Fibroblast of skin of left quadriceps (primary cell): ENCODE data around the gene THEMIS.
"Not testable (repeated sequence)": the region's sequence is repeated elsewhere in the genome, so short reads cannot be mapped to it uniquely, and the experiment has no call there.

ENCODE experiments used
- DNase-seq, 2 experiments: peaks; one replicate each; pipeline ENCODE4 v3.0.0-alpha.2; 2013; ENCODE audit warnings: low read depth in 2 of 2

The THEMIS gene

GRCh38 chr6:127914240-127914639, 13.4 kb upstream of the THEMIS start:
- no peak for DNase-seq

DNA sequence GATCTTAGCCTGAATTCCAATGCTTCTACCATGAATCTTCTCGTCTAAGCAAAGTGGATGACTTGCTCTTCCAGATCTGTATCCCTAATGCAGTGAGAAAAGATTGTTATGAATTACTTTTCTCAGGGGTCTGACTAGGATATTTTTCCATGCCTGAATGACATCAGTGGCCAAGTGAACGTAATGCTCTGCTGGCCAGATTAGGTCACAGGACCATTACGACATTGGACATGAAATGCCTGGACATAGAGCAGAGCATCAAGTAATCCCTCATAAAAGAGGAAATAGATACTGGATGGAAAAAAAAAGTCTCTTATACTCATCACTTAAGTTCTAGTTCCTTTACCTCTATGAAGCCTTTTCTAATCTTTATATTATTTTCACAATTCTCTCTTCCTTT, 12.1 kb upstream of the THEMIS start:
- DNase-seq: no peak

GRCh38 chr6:127907960-127908640, 7.2 kb upstream of the THEMIS start:
- no peak for DNase-seq

- no peak for DNase-seq
These were observed 3.3 kb upstream of the THEMIS start for GRCh38 chr6:127904160-127904559.

GRCh38 chr6:127902933-127903332, 2.1 kb upstream of the THEMIS start:
- DNase-seq: no peak

DNA sequence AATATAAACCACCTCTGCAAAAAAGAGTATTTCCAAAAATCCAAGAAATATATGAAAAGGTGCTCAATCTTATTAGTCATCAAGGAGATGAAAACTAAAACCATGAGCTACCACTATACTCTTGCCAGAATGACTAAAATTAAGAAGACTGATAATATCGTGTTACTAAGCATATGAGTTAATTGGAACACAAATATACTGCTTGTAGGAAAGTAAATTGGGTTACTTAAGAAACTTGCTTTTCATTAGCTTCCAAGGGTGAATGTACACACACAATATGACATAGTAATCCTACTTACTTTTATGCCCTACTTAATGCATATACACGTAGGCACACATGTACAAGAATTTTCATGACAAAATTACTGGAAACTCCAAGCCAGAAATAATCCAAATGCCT, 3.4 kb downstream of the THEMIS start:
- no peak for DNase-seq

GRCh38 chr6:127894051-127894450, 6.8 kb downstream of the THEMIS start:
- no peak for DNase-seq

DNA sequence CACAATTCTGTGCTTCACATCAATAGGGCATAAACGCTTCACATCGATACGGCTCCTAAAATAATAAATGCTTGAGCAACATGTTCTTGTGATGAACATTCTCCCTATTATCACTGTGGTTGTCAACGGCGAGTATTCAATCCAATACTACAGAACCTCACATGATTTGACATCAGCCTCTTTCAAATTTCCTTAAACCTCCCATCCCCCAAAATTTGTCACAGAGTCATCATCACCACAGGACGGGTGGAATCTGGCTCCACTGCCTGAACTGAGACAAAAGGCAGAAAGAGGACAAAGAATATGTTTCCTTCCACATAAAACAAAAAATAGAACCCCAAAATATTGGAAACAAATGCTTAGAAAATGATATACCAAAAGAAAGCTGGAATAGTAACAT, 7.3 kb downstream of the THEMIS start:
- DNase-seq: no peak

GRCh38 chr6:127891731-127892326, 9.0 kb downstream of the THEMIS start:
- no peak for DNase-seq

DNA sequence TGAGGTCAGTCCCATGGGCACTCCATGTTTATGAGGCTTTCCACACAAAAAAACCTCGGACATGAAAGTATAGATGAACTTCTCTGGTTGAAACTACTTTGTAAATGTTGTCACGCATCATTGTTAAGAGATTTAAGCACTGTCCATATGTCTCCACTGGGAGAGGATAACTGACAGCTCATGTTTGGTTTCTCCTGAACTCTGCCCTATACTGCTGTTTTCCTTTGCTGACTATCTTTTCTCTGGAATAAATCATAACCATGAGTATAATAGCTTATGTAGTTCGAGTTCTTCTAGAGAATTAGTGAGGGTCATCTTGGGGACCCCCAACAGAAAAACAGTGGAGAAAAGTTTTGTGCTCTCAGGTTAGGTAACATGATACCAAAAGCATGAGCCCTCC, 14.3 kb downstream of the THEMIS start:
- no peak for DNase-seq

- no peak for DNase-seq
These were observed 16.7 kb downstream of the THEMIS start for GRCh38 chr6:127884134-127884533.

DNA sequence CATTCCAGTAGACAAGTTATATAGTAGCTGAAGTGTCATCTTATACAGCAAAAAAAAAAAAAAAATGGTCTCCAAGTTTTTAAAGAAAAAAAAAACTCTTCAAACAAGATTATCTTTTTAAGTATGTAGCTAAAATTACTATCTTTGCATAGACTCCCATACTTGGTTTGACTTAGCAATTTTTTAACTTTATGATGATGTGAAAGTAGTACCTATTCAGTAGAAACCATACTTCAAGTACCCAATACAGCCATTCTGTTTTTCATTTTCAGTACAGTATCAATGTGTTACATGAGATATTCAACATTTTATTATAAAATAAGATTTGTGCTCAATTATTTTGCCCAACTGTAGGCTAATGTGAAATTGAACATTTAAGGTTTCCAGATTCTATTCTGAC, 18.9 kb downstream of the THEMIS start:
- not testable (repeated sequence) for DNase-seq

GRCh38 chr6:127880429-127880828, 20.4 kb downstream of the THEMIS start:
- DNase-seq: no peak

- DNase-seq: no peak
These were observed 21.2 kb downstream of the THEMIS start for GRCh38 chr6:127879685-127880084.

DNA sequence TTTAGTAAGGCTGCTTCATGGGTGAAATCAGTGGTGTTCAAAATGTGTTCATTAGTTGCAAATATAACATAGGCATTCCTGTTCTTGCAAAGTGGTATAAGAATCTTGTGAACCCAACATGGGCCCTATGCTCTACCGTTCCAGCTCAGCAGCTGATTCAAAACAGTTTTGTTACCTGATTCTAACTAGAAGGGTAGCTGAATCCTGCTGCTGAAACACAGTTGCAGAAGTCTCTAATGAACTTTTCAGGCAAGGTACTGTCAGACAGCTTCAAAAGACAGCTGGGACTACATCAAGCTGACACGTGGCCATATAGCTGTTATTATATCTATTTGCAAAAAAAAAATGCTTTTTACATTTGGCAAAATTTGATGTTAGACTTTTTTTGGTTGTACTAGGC, 22.7 kb downstream of the THEMIS start:
- no peak for DNase-seq

DNA sequence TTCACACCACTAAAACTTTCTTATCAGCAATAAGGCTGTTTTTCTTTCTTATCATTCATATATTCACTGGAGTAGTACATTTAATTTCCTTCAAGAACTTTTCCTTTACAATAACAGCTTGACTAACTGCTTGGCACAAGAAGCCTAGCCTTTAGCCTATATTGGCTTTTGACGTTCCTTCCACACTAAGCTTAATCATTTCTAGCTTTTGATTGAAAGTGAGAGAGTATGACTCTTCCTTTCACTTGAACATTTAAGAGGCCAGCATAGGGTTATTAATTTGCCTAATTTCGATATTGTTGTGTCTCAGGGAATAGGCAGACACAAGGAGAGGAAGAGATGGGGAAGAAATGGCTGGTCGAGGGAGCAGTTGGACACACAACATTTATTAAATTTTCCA, 23.6 kb downstream of the THEMIS start:
- DNase-seq: no peak

- no peak for DNase-seq
These were observed 31.0 kb downstream of the THEMIS start for GRCh38 chr6:127869772-127870404.

GRCh38 chr6:127869183-127869582, 31.7 kb downstream of the THEMIS start:
- no peak for DNase-seq

GRCh38 chr6:127868338-127868737, 32.5 kb downstream of the THEMIS start:
- DNase-seq: no peak

DNA sequence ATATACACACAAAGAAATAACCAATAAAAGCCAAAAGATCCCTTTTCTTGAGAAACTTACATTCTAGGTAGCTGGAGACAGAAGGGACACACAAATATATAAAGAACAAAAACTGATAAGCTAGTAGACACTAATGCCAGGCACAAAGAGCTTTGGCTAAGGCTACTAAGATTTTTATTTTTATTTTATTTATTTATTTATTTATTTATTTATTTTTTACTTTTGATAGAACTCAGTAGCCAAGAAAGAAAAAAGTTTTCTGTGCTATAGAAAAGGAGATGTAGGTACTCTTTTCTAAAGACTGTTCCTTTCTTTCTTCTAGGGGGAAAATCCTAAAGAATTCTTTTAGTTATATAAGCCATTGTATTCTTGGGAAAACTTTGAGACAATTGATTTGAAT, 34.1 kb downstream of the THEMIS start:
- no peak for DNase-seq

- DNase-seq: no peak
These were observed 35.8 kb downstream of the THEMIS start for GRCh38 chr6:127865108-127865507.

- no peak for DNase-seq
These were observed 36.2 kb downstream of the THEMIS start for GRCh38 chr6:127864701-127865100.

DNA sequence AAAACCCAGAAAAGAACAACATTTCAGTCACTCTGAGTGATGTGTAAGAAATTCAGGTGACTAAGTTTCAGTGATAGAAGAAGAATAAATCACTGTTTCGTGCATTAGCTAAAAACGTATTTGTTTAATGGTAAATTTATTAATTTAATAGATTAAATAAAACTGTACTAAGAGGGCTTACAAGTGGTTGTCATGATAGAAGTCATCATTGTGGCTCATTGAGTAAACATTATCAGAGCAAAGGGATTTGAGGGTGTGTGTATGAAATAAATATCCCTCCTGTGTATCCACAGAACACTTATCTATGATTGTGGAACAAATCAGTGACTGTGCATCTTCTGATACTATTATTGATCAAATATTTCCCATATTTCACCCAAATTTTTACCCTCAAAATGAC, 40.1 kb downstream of the THEMIS start:
- DNase-seq: no peak
